Mesodermal cell (in vitro differentiated cells): Measurements from ENCODE around the gene COL4A2.
"Not testable (repeated sequence)": the region's sequence is repeated elsewhere in the genome, so short reads cannot be mapped to it uniquely, and the experiment has no call there.

ENCODE experiments used
- H3K27ac ChIP-seq: 2 replicates; pipeline ENCODE4 v1.7.0; 2013; ENCODE audit warnings: mild to moderate bottlenecking, low read depth, low read length, moderate library complexity; ENCODE audit not compliant: severe bottlenecking
- H3K36me3 ChIP-seq: 2 replicates; pipeline ENCODE4 v1.7.1; 2013; ENCODE audit warnings: mild to moderate bottlenecking, low read length, moderate library complexity; ENCODE audit not compliant: control insufficient read depth, insufficient read depth
- H3K4me1 ChIP-seq: one replicate; pipeline ENCODE4 v1.7.1; 2013; ENCODE audit warnings: mild to moderate bottlenecking, low read length; ENCODE audit not compliant: insufficient read depth, control insufficient read depth, poor library complexity, severe bottlenecking
- H3K4me3 ChIP-seq: 2 replicates; pipeline ENCODE4 v1.7.0; 2013; ENCODE audit warnings: low read length, control low read depth, mild to moderate bottlenecking; ENCODE audit not compliant: insufficient read depth, poor library complexity, severe bottlenecking; ENCODE audit errors: extremely low read depth
- H3K9me3 ChIP-seq: 2 replicates; pipeline ENCODE4 v1.7.1; 2013; ENCODE audit warnings: mild to moderate bottlenecking, low read length, moderate library complexity; ENCODE audit not compliant: control insufficient read depth
- WGBS, 2 experiments: methylation state at CpG; one replicate each; pipeline ENCODE4 v1.1.5; 2013; ENCODE audit warnings: missing lambda C conversion rate in 2 of 2; ENCODE audit not compliant: insufficient coverage in 2 of 2; 5-methylcytosine and 5-hydroxymethylcytosine counted together

The COL4A2 gene

GRCh38 chr13:110314516-110315245 lies 7.6 kb downstream of the COL4A2 start:
- Histone ChIP-seq H3K9me3 (no peaks in the 10 kb centered on the region), H3K4me1 (peaks cover 71% of the 10 kb centered on the region), H3K4me3 (no peak overlapping the region), H3K27ac (no peak overlapping the region), H3K36me3 (peaks cover 81% of the 10 kb centered on the region)
- WGBS, 2 experiments, result 93% methylated on average over 17 to 18 of the region's 18 CpGs

- Histone ChIP-seq H3K4me1 (peaks cover 71% of the 10 kb centered on the region), H3K27ac (no peak overlapping the region), H3K9me3 (no peaks in the 10 kb centered on the region), H3K36me3 (peaks cover 68% of the 10 kb centered on the region), H3K4me3 (no peak overlapping the region)
- WGBS, 2 experiments, result 95 to 99% methylated on average over 10 of the region's 10 CpGs
Measured at GRCh38 chr13:110316196-110316595, 9.1 kb downstream of the COL4A2 start.

- H3K9me3 ChIP-seq, result no peaks in the 10 kb centered on the region
- no peak overlapping the region for H3K4me3 ChIP-seq
- H3K27ac ChIP-seq, result no peak overlapping the region
- WGBS, 2 experiments, result 90 to 96% methylated on average over 5 of the region's 5 CpGs
- H3K36me3 ChIP-seq, result peaks cover 70% of the 10 kb centered on the region
- H3K4me1 ChIP-seq, result peaks cover 70% of the 10 kb centered on the region
Measured at GRCh38 chr13:110317093-110317492, 10.0 kb downstream of the COL4A2 start.

DNA sequence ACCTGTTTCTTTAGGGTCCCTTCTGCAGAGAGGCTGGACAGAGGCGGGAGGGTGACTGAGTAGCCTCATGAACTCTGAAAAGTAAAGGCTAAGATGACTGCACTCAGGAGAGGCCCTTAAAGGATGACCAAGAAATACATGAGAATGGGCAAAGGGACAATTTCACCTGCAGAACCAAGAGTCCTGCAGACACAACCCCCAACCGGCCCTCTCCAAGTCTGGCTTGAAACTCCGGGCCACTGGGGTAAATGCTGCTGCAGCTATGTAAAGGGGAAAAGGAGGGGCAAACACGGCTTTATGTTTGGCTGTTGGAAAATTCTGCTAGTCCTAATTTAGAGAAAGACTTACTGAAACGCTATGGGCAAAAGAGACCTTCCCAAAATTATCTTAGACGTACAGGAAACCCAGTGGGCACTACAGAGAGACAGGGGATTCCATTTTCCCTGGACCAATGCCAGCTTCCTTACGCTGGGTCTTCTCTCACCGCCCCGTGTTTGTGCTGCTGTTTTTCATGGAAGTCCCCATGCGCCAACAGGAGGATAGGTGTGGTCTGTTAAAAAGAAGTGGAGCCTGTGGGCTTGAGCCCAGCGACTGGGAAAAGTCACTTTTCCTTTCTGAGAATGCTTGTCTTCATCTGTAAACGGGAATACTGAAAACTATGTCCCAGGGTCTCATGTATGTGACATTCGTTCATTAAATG lies 10.6 kb downstream of the COL4A2 start:
- WGBS, 2 experiments, result 94 to 97% methylated on average over 9 to 10 of the region's 13 CpGs
- H3K27ac ChIP-seq, result no peak overlapping the region

GRCh38 chr13:110318920-110319319 lies 11.8 kb downstream of the COL4A2 start:
- H3K9me3 ChIP-seq, result no peaks in the 10 kb centered on the region
- H3K27ac ChIP-seq, result no peak overlapping the region
- peaks cover 77% of the 10 kb centered on the region for H3K36me3 ChIP-seq
- 80 to 100% methylated on average over 3 to 5 of the region's 7 CpGs for WGBS, 2 experiments
- no peak overlapping the region for H3K4me3 ChIP-seq
- peaks cover 66% of the 10 kb centered on the region for H3K4me1 ChIP-seq

More for the DNA sequence above, 10.6 kb downstream of the COL4A2 start:
- Histone ChIP-seq H3K36me3 (peaks cover 74% of the 10 kb centered on the region), H3K4me1 (peaks cover 69% of the 10 kb centered on the region), H3K4me3 (no peak overlapping the region), H3K9me3 (no peaks in the 10 kb centered on the region)

DNA sequence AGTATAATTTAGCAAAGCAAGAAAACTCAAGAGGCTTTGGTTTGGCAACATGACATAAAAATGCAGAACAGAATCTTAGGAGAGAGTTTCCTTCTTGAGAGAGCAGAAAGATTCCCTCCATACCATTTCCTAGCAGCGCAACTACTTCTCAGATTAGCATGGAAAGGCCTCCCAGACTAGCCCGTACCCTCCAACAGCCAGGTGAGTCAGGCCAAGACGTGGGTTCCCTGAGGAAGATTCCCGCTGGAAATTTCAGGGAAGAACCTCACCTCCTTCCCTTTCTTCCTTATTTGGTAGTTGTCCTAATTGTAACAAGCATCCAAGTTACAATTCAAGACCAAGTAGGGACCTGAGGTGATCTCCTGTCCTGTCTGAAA lies 12.3 kb downstream of the COL4A2 start:
- Histone ChIP-seq H3K4me1 (peaks cover 66% of the 10 kb centered on the region), H3K27ac (peak overlapping the region; percentile 72), H3K9me3 (no peaks in the 10 kb centered on the region), H3K4me3 (no peak overlapping the region), H3K36me3 (peaks cover 76% of the 10 kb centered on the region)
- WGBS, 2 experiments, result 75 to 95% methylated on average over 2 to 4 of the region's 4 CpGs

DNA sequence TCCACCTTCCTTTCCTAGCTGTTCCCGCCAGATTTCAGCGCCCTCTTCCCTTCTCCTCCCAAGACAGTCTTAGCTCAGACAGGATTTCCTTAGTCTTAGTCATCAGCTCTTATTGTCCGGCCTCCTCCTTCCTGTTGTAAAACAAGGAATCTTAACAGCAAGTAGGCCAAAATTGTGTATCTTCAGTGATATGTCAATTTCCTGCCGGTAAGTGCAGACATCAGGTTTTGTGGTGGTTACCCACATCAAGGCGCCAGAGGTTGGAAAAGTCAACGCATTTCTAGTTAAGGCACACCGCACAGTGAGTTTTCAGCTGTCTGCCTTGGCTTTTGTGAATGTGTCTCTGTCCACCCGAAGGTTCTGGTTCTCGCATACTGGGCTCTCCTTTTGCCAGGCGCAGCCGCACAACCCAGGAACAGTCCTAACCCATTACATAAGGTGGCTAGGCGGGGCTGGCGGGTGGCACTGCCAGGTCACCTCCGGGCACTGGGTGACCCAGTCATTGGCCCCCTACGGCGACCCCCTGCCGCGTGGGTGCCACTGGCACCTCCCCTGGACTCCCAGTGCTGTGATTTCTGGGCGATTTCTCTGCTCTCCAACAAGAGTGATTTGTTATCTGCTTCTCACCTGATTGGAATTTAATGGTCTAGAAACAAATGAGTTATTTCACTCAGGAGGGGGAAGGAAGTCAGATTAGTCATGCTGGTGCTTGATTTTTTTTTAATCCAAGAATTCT lies 12.9 kb downstream of the COL4A2 start:
- Histone ChIP-seq H3K27ac (peak overlapping the region; percentile 72), H3K9me3 (no peaks in the 10 kb centered on the region), H3K4me3 (no peak overlapping the region), H3K4me1 (peaks cover 65% of the 10 kb centered on the region), H3K36me3 (peaks cover 76% of the 10 kb centered on the region)
- 87 to 92% methylated on average over 17 to 18 of the region's 19 CpGs for WGBS, 2 experiments

GRCh38 chr13:110320645-110321044 lies 13.6 kb downstream of the COL4A2 start:
- H3K9me3 ChIP-seq, result no peaks in the 10 kb centered on the region
- H3K4me1 ChIP-seq, result peaks cover 69% of the 10 kb centered on the region
- peaks cover 77% of the 10 kb centered on the region for H3K36me3 ChIP-seq
- no peak overlapping the region for H3K4me3 ChIP-seq
- no CpG with 5 or more reads among the region's 2 CpGs for WGBS, 2 experiments
- peak overlapping the region; percentile 72 for H3K27ac ChIP-seq

DNA sequence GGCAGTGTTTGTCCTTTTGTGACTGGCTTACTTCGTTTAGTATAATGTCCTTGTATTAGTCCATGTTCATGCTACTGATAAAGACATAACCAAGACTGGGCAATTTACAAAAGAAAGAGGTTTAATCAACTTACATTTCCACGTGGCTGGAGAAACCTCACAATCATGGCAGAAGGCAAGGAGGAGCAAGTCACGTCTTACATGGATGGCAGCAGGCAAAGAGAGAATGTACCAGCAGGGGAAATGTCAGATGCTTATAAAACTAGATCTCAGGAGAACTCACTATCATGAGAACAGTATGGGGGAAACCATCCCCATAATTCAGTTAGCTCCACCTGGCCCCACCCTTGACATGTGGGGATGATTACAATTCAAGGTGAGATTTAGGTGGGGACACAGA lies 14.5 kb downstream of the COL4A2 start:
- not testable (repeated sequence) for H3K27ac ChIP-seq, H3K9me3 ChIP-seq, H3K4me3 ChIP-seq
- Histone ChIP-seq H3K4me1 (peaks cover 76% of the 10 kb centered on the region), H3K36me3 (peaks cover 74% of the 10 kb centered on the region)
- 100% methylated on average over 1 to 2 of the region's 3 CpGs for WGBS, 2 experiments

GRCh38 chr13:110322126-110322827 lies 15.2 kb downstream of the COL4A2 start:
- WGBS, 2 experiments, result 90 to 94% methylated on average over 14 to 15 of the region's 16 CpGs
- Histone ChIP-seq H3K36me3 (peaks cover 71% of the 10 kb centered on the region), H3K27ac (no peak overlapping the region), H3K9me3 (no peaks in the 10 kb centered on the region), H3K4me1 (peaks cover 83% of the 10 kb centered on the region), H3K4me3 (no peak overlapping the region)
